ENCODE results near the gene BRD1. TPM values are rescaled to one million over a fixed set of nuclear protein-coding genes. Genes with fewer than 3 reads are reported as not detected.

The BRD1 gene
- polyA plus RNA-seq, 1 donor from 2014 or later: 79.3 TPM

DNA sequence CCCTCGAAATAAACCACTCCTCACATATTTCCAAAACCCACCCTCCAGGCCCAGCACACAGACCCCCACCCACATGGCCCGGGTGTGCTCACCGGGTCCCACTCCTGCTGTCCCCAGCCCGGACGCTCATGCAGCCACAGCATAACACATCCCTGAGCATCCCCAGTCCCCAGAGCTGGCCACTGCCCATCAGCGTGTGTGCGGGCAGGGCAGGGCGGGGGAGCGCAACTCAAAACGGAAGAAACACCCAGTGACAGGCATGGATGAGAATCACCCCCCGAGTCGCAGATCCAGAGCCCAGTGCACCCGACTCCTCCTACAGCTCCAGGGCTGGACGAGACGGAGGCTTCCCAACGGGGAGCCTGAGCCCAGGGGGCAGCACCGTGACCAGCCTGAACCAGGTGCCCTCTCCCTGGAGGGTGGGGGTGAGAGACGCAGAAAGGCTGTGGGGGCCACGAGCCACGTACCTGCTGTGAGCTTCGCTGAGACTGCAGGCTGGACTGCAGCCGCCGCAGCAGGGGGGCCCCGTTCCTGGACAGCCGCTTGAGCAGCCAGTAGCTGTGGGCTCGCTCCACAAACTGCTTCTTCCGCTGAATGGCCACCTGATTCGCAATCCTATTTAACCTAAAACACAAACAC lies 23.8 kb downstream of the BRD1 start:
- Histone ChIP-seq H4K20me1 (ENCODE audit: insufficient read depth) (peaks cover 46% of the 10 kb centered on the region), H3K9me2 (ENCODE audit: insufficient read depth, low read length) (no peaks in the 10 kb centered on the region), H3K27me3 (ENCODE audit: insufficient read depth, low read depth, low read length) (no peaks in the 10 kb centered on the region), H3K4me3 (ENCODE audit: low read length) (no peak overlapping the region), H3K4me2 (ENCODE audit: low read length) (no peak overlapping the region), H3K9me3 (ENCODE audit: low read length) (peaks cover 5% of the 10 kb centered on the region), H3F3A (ENCODE audit: insufficient read depth, low read length, poor library complexity, severe bottlenecking) (no peaks in the 10 kb centered on the region), H2AFZ (ENCODE audit: low read depth, low read length) (no peak overlapping the region), H3K36me3 (ENCODE audit: insufficient read depth, low read length) (no peaks in the 10 kb centered on the region), H3K79me2 (replicated peaks; ENCODE audit: insufficient read depth, low read length) (peaks cover 88% of the 10 kb centered on the region), H3K9ac (ENCODE audit: low read length) (no peak overlapping the region), H3K27ac (ENCODE audit: low read length) (no peak overlapping the region)
- TF ChIP-seq, protein P1, sequence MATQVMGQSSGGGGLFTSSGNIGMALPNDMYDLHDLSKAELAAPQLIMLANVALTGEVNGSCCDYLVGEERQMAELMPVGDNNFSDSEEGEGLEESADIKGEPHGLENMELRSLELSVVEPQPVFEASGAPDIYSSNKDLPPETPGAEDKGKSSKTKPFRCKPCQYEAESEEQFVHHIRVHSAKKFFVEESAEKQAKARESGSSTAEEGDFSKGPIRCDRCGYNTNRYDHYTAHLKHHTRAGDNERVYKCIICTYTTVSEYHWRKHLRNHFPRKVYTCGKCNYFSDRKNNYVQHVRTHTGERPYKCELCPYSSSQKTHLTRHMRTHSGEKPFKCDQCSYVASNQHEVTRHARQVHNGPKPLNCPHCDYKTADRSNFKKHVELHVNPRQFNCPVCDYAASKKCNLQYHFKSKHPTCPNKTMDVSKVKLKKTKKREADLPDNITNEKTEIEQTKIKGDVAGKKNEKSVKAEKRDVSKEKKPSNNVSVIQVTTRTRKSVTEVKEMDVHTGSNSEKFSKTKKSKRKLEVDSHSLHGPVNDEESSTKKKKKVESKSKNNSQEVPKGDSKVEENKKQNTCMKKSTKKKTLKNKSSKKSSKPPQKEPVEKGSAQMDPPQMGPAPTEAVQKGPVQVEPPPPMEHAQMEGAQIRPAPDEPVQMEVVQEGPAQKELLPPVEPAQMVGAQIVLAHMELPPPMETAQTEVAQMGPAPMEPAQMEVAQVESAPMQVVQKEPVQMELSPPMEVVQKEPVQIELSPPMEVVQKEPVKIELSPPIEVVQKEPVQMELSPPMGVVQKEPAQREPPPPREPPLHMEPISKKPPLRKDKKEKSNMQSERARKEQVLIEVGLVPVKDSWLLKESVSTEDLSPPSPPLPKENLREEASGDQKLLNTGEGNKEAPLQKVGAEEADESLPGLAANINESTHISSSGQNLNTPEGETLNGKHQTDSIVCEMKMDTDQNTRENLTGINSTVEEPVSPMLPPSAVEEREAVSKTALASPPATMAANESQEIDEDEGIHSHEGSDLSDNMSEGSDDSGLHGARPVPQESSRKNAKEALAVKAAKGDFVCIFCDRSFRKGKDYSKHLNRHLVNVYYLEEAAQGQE (IDR thresholded peaks at IDR 0.05; ENCODE audit: borderline replicate concordance): no peak
- TF ChIP-seq RAD21 (conservative IDR thresholded peaks at IDR 0.05) (no peak), SMC3 (conservative IDR thresholded peaks at IDR 0.05; ENCODE audit: poor library complexity) (no peak), MXI1 (conservative IDR thresholded peaks at IDR 0.05; ENCODE audit: poor library complexity, severe bottlenecking) (no peak), EZH2 (IDR thresholded peaks at IDR 0.05; ENCODE audit: borderline replicate concordance, insufficient read depth, low read length, poor library complexity, severe bottlenecking) (no peak), TAF1 (IDR thresholded peaks at IDR 0.05; ENCODE audit: low read depth) (no peak), EP300 (conservative IDR thresholded peaks at IDR 0.05; ENCODE audit: poor library complexity, severe bottlenecking) (no peak), POLR2AphosphoS5 (IDR thresholded peaks at IDR 0.05) (no peak), CTCF (IDR thresholded peaks at IDR 0.05; ENCODE audit: poor library complexity, severe bottlenecking) (no peak)

GRCh38 chr22:49803134-49803533 lies 24.5 kb downstream of the BRD1 start:
- Histone ChIP-seq H3K79me2 (replicated peaks; ENCODE audit: insufficient read depth, low read length) (peaks cover 80% of the 10 kb centered on the region), H3K9me3 (ENCODE audit: low read length) (peaks cover 5% of the 10 kb centered on the region), H3K4me2 (ENCODE audit: low read length) (no peak overlapping the region), H3K27me3 (ENCODE audit: insufficient read depth, low read depth, low read length) (no peaks in the 10 kb centered on the region), H2AFZ (ENCODE audit: low read depth, low read length) (no peak overlapping the region), H3K27ac (ENCODE audit: low read length) (no peak overlapping the region), H3K4me3 (ENCODE audit: low read length) (no peak overlapping the region), H4K20me1 (ENCODE audit: insufficient read depth) (peaks cover 50% of the 10 kb centered on the region), H3K36me3 (ENCODE audit: insufficient read depth, low read length) (no peaks in the 10 kb centered on the region), H3K9me2 (ENCODE audit: insufficient read depth, low read length) (no peaks in the 10 kb centered on the region), H3F3A (ENCODE audit: insufficient read depth, low read length, poor library complexity, severe bottlenecking) (no peaks in the 10 kb centered on the region), H3K9ac (ENCODE audit: low read length) (no peak overlapping the region)
- no peak for TF ChIP-seq CTCF (IDR thresholded peaks at IDR 0.05; ENCODE audit: poor library complexity, severe bottlenecking)
- TF ChIP-seq EP300 (conservative IDR thresholded peaks at IDR 0.05; ENCODE audit: poor library complexity, severe bottlenecking): no peak
- TF ChIP-seq EZH2 (IDR thresholded peaks at IDR 0.05; ENCODE audit: borderline replicate concordance, insufficient read depth, low read length, poor library complexity, severe bottlenecking): no peak
- TF ChIP-seq TAF1 (IDR thresholded peaks at IDR 0.05; ENCODE audit: low read depth): no peak
- TF ChIP-seq MXI1 (conservative IDR thresholded peaks at IDR 0.05; ENCODE audit: poor library complexity, severe bottlenecking): no peak
- TF ChIP-seq SMC3 (conservative IDR thresholded peaks at IDR 0.05; ENCODE audit: poor library complexity): no peak
- TF ChIP-seq POLR2AphosphoS5 (IDR thresholded peaks at IDR 0.05): no peak
- no peak for TF ChIP-seq RAD21 (conservative IDR thresholded peaks at IDR 0.05)
- TF ChIP-seq, protein P1 (IDR thresholded peaks at IDR 0.05; ENCODE audit: borderline replicate concordance): no peak

Data from neural cell (in vitro differentiated cells).